Measurements from ENCODE around the gene FAR2. TPM values are rescaled to one million over a fixed set of nuclear protein-coding genes. Genes with fewer than 3 reads are reported as not detected.
A peak's percentile ranks its signal among the peaks of the same experiment; 100 is the strongest.

The FAR2 gene
- total and polyA plus RNA-seq, 2 experiments from 2014 or later = 2.1 to 3.6 TPM

GRCh38 chr12:29309320-29309902 lies 160.3 kb downstream of the FAR2 start:
- in situ Hi-C loops (cut with MboI) = no loop called here

GRCh38 chr12:29310899-29311298 lies 161.8 kb downstream of the FAR2 start:
- Histone ChIP-seq H3K4me2 (ENCODE audit: unreplicated experiment) (no peak overlapping the region), H3K9me3 (ENCODE audit: low read depth) (no peaks in the 10 kb centered on the region), H3K9me2 (ENCODE audit: insufficient read depth) (no peaks in the 10 kb centered on the region), H3K36me3 (ENCODE audit: low read depth) (no peaks in the 10 kb centered on the region), H3K9ac (no peak overlapping the region), H3F3A (ENCODE audit: insufficient read depth) (no peaks in the 10 kb centered on the region), H3K27me3 (replicated peaks; ENCODE audit: insufficient read depth) (no peaks in the 10 kb centered on the region), H2AFZ (no peak overlapping the region), H3K27ac (no peak overlapping the region), H4K20me1 (ENCODE audit: insufficient read depth) (no peaks in the 10 kb centered on the region), H3K79me2 (ENCODE audit: insufficient read depth) (no peaks in the 10 kb centered on the region), H3K4me1 (ENCODE audit: insufficient read depth) (no peaks in the 10 kb centered on the region), H3K4me3 (no peak overlapping the region)
- TF ChIP-seq EZH2 (IDR thresholded peaks at IDR 0.05; ENCODE audit: insufficient read depth, poor library complexity, severe bottlenecking) = no peak
- TF ChIP-seq EZH2phosphoT487 (IDR thresholded peaks at IDR 0.05; ENCODE audit: insufficient read depth, low read depth) = no peak
- no peak for DNase-seq
- in situ Hi-C loops (cut with MboI) = no loop called here
- WGBS, 2 experiments (ENCODE audit: low coverage in 1 of 2, low lambda C conversion rate in 2 of 2, missing lambda C conversion rate in 2 of 2) = 95 to 97% methylated on average over 4 of the region's 4 CpGs

More at GRCh38 chr12:29309320-29309902, 160.3 kb downstream of the FAR2 start:
- Histone ChIP-seq H3K9me3 (ENCODE audit: low read depth) (no peaks in the 10 kb centered on the region), H3K9ac (no peak overlapping the region), H3K9me2 (ENCODE audit: insufficient read depth) (no peaks in the 10 kb centered on the region), H3K27me3 (replicated peaks; ENCODE audit: insufficient read depth) (no peaks in the 10 kb centered on the region), H3F3A (ENCODE audit: insufficient read depth) (no peaks in the 10 kb centered on the region), H3K4me2 (ENCODE audit: unreplicated experiment) (no peak overlapping the region), H3K4me3 (no peak overlapping the region), H2AFZ (no peak overlapping the region), H3K4me1 (ENCODE audit: insufficient read depth) (no peaks in the 10 kb centered on the region), H3K36me3 (ENCODE audit: low read depth) (no peaks in the 10 kb centered on the region), H3K27ac (no peak overlapping the region), H3K79me2 (ENCODE audit: insufficient read depth) (no peaks in the 10 kb centered on the region), H4K20me1 (ENCODE audit: insufficient read depth) (no peaks in the 10 kb centered on the region)
- WGBS, 2 experiments (ENCODE audit: low coverage in 1 of 2, low lambda C conversion rate in 2 of 2, missing lambda C conversion rate in 2 of 2) = 75 to 83% methylated on average over 4 of the region's 4 CpGs
- TF ChIP-seq EZH2 (IDR thresholded peaks at IDR 0.05; ENCODE audit: insufficient read depth, poor library complexity, severe bottlenecking) (no peak), EZH2phosphoT487 (IDR thresholded peaks at IDR 0.05; ENCODE audit: insufficient read depth, low read depth) (no peak)
- peak; percentile 47 for DNase-seq

GRCh38 chr12:29314416-29314815 lies 165.3 kb downstream of the FAR2 start:
- 29 to 35% methylated on average over 2 of the region's 2 CpGs for WGBS, 2 experiments (ENCODE audit: low coverage in 1 of 2, low lambda C conversion rate in 2 of 2, missing lambda C conversion rate in 2 of 2)
- Histone ChIP-seq H3F3A (ENCODE audit: insufficient read depth) (peaks cover 23% of the 10 kb centered on the region), H3K4me3 (no peak overlapping the region), H2AFZ (no peak overlapping the region), H3K9ac (no peak overlapping the region), H3K27ac (no peak overlapping the region), H3K27me3 (replicated peaks; ENCODE audit: insufficient read depth) (no peaks in the 10 kb centered on the region), H3K4me2 (ENCODE audit: unreplicated experiment) (no peak overlapping the region), H3K9me2 (ENCODE audit: insufficient read depth) (no peaks in the 10 kb centered on the region), H3K36me3 (ENCODE audit: low read depth) (no peaks in the 10 kb centered on the region), H3K79me2 (ENCODE audit: insufficient read depth) (no peaks in the 10 kb centered on the region), H4K20me1 (ENCODE audit: insufficient read depth) (no peaks in the 10 kb centered on the region), H3K4me1 (ENCODE audit: insufficient read depth) (peaks cover 18% of the 10 kb centered on the region), H3K9me3 (ENCODE audit: low read depth) (no peaks in the 10 kb centered on the region)
- in situ Hi-C loops (cut with MboI) = no loop called here
- DNase-seq = no peak
- no peak for TF ChIP-seq EZH2phosphoT487 (IDR thresholded peaks at IDR 0.05; ENCODE audit: insufficient read depth, low read depth)
- TF ChIP-seq EZH2 (IDR thresholded peaks at IDR 0.05; ENCODE audit: insufficient read depth, poor library complexity, severe bottlenecking) = no peak

GRCh38 chr12:29316752-29317151 lies 167.7 kb downstream of the FAR2 start:
- no peaks in the 10 kb centered on the region for H3K79me2 ChIP-seq (ENCODE audit: insufficient read depth)
- TF ChIP-seq EZH2 (IDR thresholded peaks at IDR 0.05; ENCODE audit: insufficient read depth, poor library complexity, severe bottlenecking) = no peak
- no peak for TF ChIP-seq EZH2phosphoT487 (IDR thresholded peaks at IDR 0.05; ENCODE audit: insufficient read depth, low read depth)
- in situ Hi-C loops (cut with MboI) = no loop called here
- peak; percentile 74 for DNase-seq
- no peaks in the 10 kb centered on the region for H3K9me2 ChIP-seq (ENCODE audit: insufficient read depth)
- no peak overlapping the region for H3K9ac ChIP-seq
- H3K4me2 ChIP-seq (ENCODE audit: unreplicated experiment) = peak overlapping the region; percentile 55
- no peaks in the 10 kb centered on the region for H3K36me3 ChIP-seq (ENCODE audit: low read depth)
- no peak overlapping the region for H2AFZ ChIP-seq
- H3K4me1 ChIP-seq (ENCODE audit: insufficient read depth) = peaks cover 37% of the 10 kb centered on the region
- H3K4me3 ChIP-seq = no peak overlapping the region
- H3K27me3 ChIP-seq (replicated peaks; ENCODE audit: insufficient read depth) = no peaks in the 10 kb centered on the region
- 44 to 50% methylated on average over 4 of the region's 4 CpGs for WGBS, 2 experiments (ENCODE audit: low coverage in 1 of 2, low lambda C conversion rate in 2 of 2, missing lambda C conversion rate in 2 of 2)
- no peaks in the 10 kb centered on the region for H4K20me1 ChIP-seq (ENCODE audit: insufficient read depth)
- peaks cover 42% of the 10 kb centered on the region for H3F3A ChIP-seq (ENCODE audit: insufficient read depth)
- peak overlapping the region; percentile 13; the same call in 1 of the 2 replicates for H3K27ac ChIP-seq
- no peaks in the 10 kb centered on the region for H3K9me3 ChIP-seq (ENCODE audit: low read depth)
